Mesothelial cell of epicardium (in vitro differentiated cells): ENCODE measurements around the gene CDT1. TPM values are rescaled to one million over a fixed set of nuclear protein-coding genes. Genes with fewer than 3 reads are reported as not detected.

Experiments used
- DNase-seq, 2 experiments: peaks; one replicate each; pipeline ENCODE4 v3.0.0; 2021; ENCODE audit warnings: low spot score in 2 of 2; ENCODE audit not compliant: unreplicated experiment in 2 of 2
- H3K27ac Mint-ChIP-seq: 2 replicates; pipeline ENCODE4 v1.8.0; 2021; ENCODE audit warnings: mixed read lengths
- H3K27me3 Mint-ChIP-seq: 2 replicates; pipeline ENCODE4 v1.8.0; 2021; ENCODE audit warnings: low read depth, mixed read lengths
- H3K36me3 Mint-ChIP-seq: 2 replicates; pipeline ENCODE4 v1.8.0; 2021; ENCODE audit warnings: mixed read lengths
- H3K4me1 Mint-ChIP-seq: 2 replicates; pipeline ENCODE4 v1.8.0; 2021; ENCODE audit warnings: mixed read lengths
- H3K4me3 Mint-ChIP-seq: 2 replicates; pipeline ENCODE4 v1.8.0; 2021; ENCODE audit warnings: mild to moderate bottlenecking, moderate library complexity, mixed read lengths
- H3K9me3 Mint-ChIP-seq: 2 replicates; pipeline ENCODE4 v1.8.0; 2021; ENCODE audit warnings: mixed read lengths
- CTCF ChIP-seq: fragments of 200-600 bp; sonication (generic); IDR thresholded peaks from one replicate; pipeline ENCODE4 v1.5.0; 2021; ENCODE audit warnings: antibody characterized with exemption; ENCODE audit not compliant: unreplicated experiment
- total RNA-seq: library from RNA; stranded (reverse); gene quantifications from 3 replicates; pipeline ENCODE4 v1.2.1, GENCODE V29; 2021

The CDT1 gene
- total RNA-seq: 14.1 to 15.9 TPM (median 14.6 TPM) in 3 replicates

GRCh38 chr16:88803264-88803987 lies at the start of gene CDT1:
Gene CDT1 (plus strand): TSS chr16:88803789. CDS start chr16:88803832, 43 bp downstream.
- H3K4me1 Mint-ChIP-seq: no peaks in the 10 kb centered on the region
- H3K4me3 Mint-ChIP-seq: peak within 1 kb of the TSS; percentile 76
- TF ChIP-seq CTCF: no peak
- no peaks in the 10 kb centered on the region for H3K9me3 Mint-ChIP-seq
- no peaks in the 10 kb centered on the region for H3K27me3 Mint-ChIP-seq
- peak; percentile 84 to 94 for DNase-seq
- no peaks in the 10 kb centered on the region for H3K36me3 Mint-ChIP-seq
- peak within 1 kb of the TSS; percentile 73 for H3K27ac Mint-ChIP-seq

- Mint-ChIP-seq H3K9me3 (no peaks in the 10 kb centered on the region), H3K27ac (no peak overlapping the region), H3K4me3 (no peak overlapping the region), H3K4me1 (peaks cover 15% of the 10 kb centered on the region), H3K36me3 (no peaks in the 10 kb centered on the region), H3K27me3 (no peaks in the 10 kb centered on the region)
- TF ChIP-seq CTCF: no peak
- no peak for DNase-seq
Observed at GRCh38 chr16:88754109-88754911, 49.3 kb upstream of the CDT1 start.

GRCh38 chr16:88754912-88755744 lies 48.5 kb upstream of the CDT1 start:
- no peaks in the 10 kb centered on the region for H3K9me3 Mint-ChIP-seq
- peak; percentile 43 for TF ChIP-seq CTCF
- H3K27me3 Mint-ChIP-seq: no peaks in the 10 kb centered on the region
- H3K4me1 Mint-ChIP-seq: peaks cover 21% of the 10 kb centered on the region
- H3K27ac Mint-ChIP-seq: peak overlapping the region; percentile 85
- no peak for DNase-seq
- no peaks in the 10 kb centered on the region for H3K36me3 Mint-ChIP-seq
- no peak overlapping the region for H3K4me3 Mint-ChIP-seq

GRCh38 chr16:88755745-88756443 lies 47.7 kb upstream of the CDT1 start:
- H3K4me3 Mint-ChIP-seq: no peak overlapping the region
- H3K36me3 Mint-ChIP-seq: no peaks in the 10 kb centered on the region
- DNase-seq: no peak
- H3K4me1 Mint-ChIP-seq: peaks cover 26% of the 10 kb centered on the region
- no peaks in the 10 kb centered on the region for H3K9me3 Mint-ChIP-seq
- no peak for TF ChIP-seq CTCF
- no peaks in the 10 kb centered on the region for H3K27me3 Mint-ChIP-seq
- H3K27ac Mint-ChIP-seq: no peak overlapping the region

- Mint-ChIP-seq H3K4me3 (no peak overlapping the region), H3K27ac (no peak overlapping the region), H3K4me1 (peaks cover 41% of the 10 kb centered on the region), H3K9me3 (no peaks in the 10 kb centered on the region), H3K27me3 (no peaks in the 10 kb centered on the region), H3K36me3 (no peaks in the 10 kb centered on the region)
- TF ChIP-seq CTCF: no peak
- no peak for DNase-seq
Observed at GRCh38 chr16:88758227-88758943, 45.2 kb upstream of the CDT1 start.
